NCI-H1092 treated with DMSO at 0.1 percent for 48 hours (cell line): ENCODE measurements around the gene ADGRL2.
"Not testable (repeated sequence)": the region's sequence is repeated elsewhere in the genome, so short reads cannot be mapped to it uniquely, and the experiment has no call there.

ENCODE experiments used
- DNase-seq: peaks from one replicate; lab custom pipeline; 2025; lab: John Stamatoyannopoulos, UW

The ADGRL2 gene

DNA sequence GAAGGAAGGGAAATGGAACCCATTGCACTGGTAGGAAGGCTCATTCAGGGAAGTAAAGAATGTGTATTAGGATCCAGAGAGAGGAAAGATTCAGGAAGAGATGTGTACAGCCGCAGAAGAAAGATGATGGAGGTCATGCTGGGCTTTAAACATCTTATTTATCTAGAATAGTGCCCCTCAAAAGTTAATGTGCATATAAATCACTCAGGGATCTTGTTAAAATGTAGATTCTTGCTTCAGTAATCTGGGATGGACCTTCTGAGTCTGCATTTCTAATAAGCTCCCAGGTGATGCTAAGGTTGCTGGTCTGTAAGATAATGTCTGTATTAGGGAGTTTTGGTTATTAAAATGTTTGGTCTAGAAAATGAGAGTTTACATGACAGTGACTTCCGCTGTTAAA, 46.3 kb downstream of the ADGRL2 start:
- DNase-seq, result no peak

DNA sequence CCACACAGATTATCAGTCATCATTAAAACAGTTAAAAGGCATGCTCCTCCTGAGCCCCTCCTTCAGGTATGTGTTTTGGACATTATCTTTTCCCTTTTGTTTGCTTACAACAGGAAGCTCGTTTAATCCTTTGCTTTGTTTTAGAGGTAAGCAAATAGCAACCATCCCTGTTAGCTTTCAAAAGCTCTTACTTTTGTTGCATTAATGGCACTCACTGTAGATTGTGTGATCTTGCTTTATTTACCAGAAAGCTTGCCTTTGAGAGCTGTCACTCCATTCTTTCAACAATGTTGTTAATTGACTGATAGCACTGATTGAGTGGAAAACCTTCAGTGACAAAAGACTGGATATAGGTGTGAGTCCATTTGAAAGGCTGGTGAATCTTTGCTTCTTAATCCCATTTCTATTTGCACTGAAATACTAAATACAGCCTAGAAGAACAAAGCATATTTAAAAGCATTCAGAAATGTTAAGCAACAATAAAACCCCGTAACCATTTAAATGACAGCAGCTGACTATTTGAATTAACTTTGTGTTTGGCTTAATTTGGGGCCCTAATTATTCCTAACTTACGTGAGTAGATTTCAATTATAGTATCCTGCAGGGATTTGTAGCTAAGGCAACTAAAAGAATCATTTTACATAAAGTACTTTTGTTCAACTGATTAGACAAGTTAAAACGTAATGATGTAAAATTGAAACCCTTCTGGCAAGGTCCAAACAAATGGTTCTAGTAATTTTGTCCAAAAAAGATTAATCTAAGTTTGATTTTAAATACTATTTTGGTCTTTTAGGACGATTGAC, 48.3 kb downstream of the ADGRL2 start:
- peak; percentile 5 for DNase-seq

DNA sequence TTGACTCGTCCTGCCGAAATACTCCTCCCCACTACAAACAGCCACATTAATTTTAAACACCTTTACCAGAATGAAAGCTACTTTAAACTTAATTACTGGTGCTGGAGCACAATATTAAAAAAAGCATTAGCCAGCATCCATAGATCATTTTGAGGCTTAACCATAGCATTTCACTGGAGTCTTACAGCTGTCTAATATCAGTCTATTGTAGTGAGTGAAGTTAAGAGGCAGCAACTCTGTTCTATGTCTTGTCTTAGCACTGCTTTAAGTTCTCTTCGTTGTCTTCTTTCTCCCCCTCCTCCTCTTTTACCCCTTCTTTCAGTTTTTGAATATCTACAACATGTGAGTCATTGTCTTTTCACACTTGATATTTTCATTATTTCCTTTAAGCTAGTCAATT, 49.3 kb downstream of the ADGRL2 start:
- no peak for DNase-seq

DNA sequence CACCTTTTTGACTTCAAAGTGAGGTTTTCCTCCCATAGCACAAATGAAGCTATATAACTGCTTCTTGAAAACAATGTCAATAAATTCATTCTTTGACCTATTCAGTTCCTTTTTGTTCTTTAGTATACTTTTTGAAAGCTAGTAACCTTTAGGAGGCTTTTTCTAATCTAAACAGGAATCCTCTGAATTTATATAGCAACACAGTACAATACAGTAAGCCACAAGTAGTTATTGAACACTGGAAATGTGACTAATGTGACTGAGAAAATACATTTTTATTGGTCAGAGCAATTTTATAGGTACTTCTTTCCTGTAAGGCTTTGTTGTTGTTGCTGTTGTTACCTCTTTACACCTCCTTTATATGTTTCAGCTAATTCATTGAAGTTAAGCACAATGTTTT, 49.8 kb downstream of the ADGRL2 start:
- no peak for DNase-seq

DNA sequence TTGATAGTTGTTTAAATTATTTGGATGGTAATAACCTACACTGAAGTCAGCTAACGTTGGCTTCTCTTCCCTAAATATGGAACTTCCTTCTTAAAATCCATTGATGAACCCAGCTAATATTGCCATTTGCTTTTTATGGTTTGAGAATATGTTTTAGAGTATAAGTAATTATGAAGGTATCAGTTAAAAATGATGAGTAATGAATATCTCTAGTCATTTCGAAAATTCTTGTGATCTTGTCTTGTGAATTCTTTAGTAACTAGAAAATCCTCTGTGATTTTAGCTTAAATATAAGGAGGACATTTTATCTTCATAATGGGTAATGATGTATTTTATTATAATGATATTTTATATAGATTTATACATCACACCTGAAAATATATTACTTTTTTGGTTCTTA, 50.5 kb downstream of the ADGRL2 start:
- no peak for DNase-seq

DNA sequence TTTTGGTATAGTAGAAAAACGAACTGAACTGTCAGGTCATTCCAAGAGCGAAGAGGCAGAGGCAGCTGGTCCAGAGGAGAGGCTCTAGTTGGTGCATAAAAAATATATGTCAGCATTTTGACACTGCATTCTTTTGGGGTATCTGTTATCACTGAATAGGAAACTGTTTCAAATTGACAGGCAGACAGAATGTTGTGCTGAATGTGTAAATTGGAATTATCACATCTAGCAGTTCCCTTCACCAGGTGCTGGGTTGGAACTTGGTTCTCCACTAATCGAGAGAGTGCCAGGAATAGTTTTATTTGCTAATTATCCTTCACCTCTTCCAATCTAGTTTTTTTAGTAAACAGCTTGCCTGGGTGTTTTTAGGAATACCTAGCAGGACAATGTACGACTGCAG, 52.2 kb downstream of the ADGRL2 start:
- DNase-seq, result no peak

DNA sequence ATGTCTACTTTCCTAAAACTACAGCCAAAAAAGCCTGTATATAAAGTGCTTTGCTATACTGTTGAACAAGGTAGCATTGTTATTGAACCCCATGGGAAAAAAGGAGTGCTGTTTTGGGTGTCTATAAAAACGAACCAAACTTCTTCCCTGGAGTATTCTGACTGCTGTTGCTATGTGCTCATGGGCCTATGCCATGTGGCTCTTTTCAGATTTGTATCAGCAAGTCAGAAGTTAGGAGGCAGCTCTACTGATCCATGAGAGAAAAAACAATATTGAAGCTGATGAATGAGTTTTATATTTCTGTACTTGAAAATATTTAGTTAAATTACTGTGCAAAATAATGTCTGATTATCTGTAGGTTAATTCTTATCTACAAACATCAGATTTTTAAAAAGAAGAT, 66.5 kb downstream of the ADGRL2 start:
- no peak for DNase-seq

DNA sequence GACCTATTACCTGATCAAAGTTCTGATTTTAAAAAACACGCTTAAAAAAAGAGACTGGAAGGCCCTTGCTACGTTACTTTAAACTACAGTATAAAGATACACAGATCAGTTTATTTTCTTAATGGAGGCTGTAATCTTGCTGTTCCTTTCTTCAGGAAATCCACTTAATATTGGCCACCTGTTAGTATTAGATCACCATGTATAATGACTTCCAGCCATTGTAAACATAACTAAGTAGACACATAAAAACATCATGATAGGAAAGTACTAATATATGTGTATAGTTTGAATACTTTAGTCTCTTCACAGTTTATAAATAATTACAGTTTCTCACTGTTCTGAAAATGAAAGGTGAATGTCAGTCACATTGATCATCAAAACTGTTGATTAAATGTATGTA, 68.6 kb downstream of the ADGRL2 start:
- no peak for DNase-seq

DNA sequence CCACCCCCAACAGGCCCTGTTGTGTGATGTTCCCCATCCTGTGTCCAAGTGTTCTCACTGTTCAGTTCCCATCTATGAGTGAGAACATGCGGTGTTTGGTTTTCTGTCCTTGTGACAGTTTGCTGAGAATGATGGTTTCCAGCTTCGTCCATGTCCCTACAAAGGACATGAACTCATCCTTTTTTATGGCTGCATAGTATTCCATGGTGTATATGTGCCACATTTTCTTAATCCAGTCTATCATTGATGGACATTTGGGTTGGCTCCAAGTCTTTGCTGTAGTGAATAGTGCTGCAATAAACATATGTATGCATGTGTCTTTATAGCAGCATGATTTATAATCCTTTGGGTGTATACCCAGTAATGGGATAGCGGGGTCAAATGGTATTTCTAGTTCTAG, 70.4 kb downstream of the ADGRL2 start:
- not testable (repeated sequence) for DNase-seq

DNA sequence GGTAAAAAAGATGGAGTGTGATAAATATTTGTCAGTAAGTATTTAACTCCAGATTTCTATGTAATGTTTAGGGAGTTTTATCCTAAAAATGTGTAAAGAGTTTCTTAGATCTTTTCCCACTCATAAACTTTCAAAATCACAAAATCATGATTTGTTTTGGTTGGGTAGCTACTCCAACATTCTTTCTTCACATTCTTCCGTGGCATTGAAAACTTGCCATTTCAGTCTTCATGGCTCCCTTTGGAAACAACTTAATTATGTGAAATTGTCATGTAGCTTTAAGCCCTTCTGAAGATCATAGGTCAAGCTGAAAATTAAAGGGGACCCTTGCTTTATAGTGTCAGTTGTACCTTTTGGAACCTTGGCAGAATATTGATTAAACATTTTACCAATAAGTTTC, 73.2 kb downstream of the ADGRL2 start:
- no peak for DNase-seq

DNA sequence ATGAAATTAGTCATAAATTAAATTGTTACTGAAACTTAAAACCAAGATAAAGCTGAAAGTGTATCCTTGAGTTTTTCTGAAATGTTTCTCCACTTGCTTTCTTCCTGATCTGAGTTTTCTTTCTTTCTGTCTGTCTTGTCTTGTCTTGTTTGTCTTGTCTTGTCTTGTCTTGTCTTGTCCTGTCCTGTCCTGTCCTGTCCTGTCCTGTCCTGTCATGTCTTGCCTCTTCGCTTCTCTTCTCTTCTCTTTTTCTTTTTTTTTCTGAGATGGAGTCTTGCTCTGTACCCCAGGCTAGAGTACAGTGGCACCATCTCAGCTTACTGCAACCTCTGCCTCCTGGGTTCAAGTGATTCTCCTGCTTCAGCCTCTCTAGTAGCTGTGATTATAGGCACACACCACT, 73.7 kb downstream of the ADGRL2 start:
- DNase-seq, result no peak

DNA sequence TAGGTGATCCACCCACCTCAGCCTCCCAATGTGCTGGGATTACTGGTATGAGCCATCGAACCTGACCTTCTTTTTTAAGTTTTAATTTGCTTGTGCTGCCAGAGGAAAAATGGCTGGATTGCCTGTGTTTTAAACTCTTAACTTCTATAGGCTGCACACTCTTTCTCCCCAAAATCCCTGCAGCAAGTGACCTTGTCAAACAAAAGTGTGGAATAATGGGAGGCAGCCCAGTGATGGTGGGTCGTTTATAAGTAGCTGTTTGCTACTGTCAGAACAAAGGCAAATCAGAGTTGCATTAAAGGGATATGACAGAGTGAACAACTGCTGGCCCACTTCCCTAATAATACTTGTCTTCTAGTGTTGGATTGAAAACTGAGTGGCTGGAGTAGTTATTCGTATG, 74.2 kb downstream of the ADGRL2 start:
- no peak for DNase-seq

DNA sequence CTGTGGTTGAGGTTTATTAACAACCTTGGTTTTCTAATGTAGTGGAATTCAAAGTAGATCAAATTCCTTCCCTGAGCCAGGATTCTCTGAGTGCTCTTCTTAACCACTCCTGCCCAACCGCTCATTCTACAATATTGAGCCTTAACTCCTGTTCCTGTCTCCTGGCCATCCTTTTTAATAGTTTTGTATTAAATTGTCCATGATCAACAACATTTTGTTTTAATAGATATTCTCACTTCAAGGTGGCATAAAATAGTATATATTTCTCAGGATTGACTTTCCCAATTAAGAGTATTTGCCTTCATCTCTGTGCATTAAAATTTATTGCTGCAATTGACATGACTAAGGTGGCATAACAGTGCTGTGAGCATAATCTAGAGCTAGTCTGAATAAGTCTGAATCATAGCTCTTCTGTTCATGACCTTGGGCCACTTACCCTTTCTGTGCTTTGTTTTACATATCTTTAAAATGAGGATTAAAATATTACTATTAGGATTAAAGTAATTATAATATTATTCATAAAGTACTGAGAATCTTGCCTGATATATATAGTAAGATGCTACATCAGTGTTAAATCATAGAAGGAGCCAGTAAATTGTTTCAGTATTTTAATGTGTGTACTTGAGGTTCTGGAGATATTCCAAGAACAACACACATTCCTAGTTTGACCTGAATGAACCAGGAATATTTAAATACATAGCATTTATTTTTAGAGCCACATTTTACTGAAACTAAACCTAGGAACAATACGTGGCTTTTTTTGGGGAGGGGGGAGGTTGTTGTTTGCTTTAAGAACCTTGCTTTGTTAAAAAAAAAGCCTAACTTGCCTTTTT, 76.4 kb downstream of the ADGRL2 start:
- peak; percentile 15 for DNase-seq

DNA sequence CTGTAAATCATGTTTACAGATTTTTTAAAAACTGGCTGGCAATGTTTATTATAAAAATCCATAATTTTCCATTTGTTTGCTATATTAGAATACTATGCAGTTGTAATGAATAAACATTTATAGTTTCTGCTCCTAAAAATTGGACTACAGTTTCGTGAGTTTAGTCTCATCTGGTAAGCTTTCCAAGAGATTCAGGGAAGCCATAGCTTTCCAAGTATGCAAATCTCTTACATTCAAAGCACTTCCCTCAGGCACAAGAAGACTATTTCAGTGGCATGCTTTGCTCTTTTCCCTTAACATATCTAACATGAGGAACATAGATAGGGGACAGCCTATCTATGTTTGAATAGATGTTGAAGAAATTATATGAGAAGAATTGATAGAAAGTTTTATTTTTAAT, 77.2 kb downstream of the ADGRL2 start:
- DNase-seq, result no peak

DNA sequence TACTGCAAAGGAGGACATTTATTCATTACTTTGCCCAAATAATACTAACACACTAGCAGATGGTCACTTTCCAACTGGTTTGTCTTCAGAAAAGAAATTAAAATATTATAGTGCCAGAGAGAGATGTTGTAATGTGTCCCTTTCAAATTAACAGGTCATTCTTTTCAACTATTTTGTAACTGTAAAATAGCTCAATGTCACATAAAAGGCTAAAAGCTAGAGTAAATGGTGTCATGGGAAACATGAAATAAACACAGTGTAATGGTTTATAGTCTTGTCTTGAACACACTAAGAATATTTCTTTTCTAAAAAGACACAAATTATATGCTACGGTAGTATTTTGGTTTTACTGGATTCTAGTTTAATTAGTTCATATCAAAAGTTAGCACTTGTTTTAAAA, 77.8 kb downstream of the ADGRL2 start:
- no peak for DNase-seq

DNA sequence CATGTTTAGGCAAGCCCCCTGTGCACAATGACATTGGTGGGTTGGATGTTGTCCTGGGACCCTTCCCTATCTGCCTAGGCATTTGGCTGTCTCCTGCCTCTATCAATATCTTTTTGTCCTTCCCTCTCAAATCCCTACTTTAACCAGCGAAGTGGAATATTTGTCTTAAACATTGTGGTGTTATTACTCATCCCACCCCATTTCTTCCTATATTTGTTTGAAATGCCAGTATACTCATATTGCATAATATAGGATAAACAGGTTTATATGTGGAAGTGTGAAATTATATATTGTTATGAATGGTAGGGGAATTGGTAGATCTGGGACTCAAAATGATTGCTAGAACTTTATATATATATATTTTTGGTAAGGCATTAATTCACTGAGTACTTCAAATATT, 80.0 kb downstream of the ADGRL2 start:
- DNase-seq, result no peak

DNA sequence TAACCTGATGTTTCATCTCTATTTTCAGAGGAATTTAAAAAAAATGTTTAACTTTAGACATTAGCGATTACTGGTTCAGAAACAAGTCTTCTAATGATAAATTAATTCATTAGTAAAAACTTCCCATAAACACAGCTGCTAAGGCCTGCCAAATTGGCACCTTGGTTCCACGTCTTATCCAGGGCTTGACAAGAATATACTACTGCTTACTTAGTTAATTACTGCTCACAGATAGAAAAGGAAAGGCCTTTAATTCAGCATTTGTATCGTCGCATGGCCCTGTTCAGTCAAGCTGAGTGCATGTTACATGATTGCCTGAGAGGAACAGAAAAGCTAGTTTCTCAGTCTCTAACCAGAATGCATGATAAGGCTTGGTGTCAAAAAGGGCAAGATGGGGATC, 84.6 kb downstream of the ADGRL2 start:
- DNase-seq, result no peak

DNA sequence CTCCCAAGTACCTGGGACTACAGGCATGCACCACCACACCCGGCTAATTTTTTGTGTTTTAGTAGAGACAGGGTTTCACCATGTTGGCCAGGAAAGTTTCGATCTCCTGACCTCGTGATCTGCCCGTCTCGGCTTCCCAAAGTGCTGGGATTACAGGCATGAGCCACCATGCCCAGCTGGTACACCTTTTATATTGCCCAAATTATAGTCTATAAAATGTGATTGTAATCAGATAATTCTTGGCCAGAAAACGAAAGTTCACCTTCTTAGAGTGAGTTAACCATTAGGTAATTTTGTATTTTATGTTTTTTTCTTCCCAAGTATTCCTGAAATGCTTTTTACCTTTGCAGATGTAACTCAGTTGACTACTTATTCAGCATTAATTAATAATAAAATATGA, 85.6 kb downstream of the ADGRL2 start:
- not testable (repeated sequence) for DNase-seq

DNA sequence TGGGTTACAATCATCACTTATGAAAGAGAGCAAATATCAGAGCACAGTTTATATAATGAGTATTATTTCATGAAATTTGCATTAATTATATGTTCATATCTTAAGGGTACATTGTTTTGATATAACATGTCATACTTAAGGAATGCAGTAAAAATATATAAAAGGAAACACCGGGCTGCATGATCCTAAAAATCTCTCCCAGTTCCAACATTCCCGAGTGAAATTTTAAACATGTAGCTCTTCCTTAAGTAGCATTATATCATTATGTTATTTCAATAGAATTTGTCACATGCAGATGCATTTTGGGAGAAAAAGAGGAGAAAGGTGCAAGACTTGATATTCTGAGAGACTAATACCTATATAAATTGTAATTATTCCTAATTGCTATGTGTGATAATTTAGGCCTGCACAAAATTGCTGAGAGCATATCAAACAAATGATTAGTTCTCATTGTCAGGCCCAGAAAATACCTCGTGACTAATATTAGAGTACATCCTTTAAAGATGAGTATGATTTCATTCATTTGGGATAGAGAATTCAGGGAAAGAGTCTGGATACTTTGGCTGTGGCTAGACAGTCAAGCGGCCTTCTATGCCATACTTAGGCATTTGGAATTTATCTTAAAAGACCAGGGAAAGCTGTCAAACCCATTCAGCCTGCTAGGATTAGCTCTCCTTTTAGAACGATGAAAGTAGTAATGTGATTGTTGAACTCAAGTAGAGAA, 86.8 kb downstream of the ADGRL2 start:
- no peak for DNase-seq

DNA sequence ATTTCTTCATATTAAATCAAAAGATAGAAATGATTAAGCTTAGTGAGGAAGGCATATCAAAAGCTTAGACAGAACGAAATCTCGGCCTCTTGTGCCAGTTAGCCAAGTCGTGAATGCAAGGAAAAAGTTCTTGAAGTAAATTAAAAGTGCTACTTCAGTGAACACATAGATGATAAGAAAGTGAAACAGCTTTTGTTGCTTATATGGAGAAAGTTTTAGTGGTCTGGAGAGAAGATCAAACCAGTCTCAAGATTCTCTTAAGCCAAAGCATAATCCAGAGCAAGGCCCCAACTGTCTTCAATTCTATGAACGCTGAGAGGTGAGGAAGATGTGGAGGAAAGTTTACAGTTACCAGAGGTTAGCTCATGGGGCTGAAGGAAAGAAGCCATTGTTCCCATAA, 88.4 kb downstream of the ADGRL2 start:
- no peak for DNase-seq

DNA sequence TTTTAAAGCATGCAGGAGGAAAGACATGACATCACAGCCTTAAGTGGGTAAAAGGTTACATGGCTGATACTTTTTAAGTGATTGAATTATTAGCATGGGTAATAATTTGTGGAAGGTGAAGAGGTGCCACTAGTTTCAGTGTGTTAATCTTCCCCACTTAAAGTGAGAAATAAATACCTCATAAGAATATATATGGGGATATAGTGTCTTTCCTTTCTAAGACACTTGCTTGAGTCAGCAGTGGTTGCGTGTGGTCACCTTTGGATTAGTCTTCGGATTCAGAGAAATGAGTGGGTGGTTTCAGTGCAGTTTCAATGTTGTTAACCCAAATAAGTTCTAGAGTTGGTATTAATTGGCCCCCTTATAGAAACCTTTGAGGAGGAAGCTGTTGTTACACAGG, 94.1 kb downstream of the ADGRL2 start:
- no peak for DNase-seq

DNA sequence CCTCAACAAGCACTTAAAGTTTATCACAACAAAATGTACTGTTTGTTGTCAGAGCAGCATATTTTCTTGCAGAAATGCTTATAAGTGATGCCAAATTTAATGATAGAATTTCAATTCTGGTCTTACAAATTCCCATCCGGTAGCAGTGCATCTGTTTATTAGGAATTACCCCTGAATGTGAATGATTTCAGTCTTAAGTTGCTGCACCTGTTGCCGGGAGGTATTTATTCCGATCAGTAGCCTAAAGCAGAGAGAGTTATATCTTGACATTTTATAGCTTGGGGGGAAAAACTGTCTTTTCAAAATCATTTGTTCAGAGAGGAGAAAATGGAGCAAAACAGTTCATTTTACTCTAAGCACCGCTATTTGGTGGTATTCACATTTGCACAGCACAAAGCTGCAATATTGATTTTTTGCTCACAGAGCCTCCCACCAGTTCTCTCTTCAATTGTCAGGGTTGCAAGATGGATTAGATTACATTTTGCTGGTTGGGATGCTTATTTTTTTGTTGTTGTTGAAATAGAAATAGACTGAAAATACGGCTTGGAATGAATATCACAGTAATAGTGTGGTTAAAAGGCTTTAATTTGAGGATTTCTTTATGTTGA, 98.6 kb downstream of the ADGRL2 start:
- DNase-seq, result no peak
